ENCODE measurements around the gene EBLN1. TPM values are rescaled to one million over a fixed set of nuclear protein-coding genes. Genes with fewer than 3 reads are reported as not detected.
A peak's percentile ranks its signal among the peaks of the same experiment; 100 is the strongest.

The EBLN1 gene
- total RNA-seq, 1 donor from 2014 or later = not detected

DNA sequence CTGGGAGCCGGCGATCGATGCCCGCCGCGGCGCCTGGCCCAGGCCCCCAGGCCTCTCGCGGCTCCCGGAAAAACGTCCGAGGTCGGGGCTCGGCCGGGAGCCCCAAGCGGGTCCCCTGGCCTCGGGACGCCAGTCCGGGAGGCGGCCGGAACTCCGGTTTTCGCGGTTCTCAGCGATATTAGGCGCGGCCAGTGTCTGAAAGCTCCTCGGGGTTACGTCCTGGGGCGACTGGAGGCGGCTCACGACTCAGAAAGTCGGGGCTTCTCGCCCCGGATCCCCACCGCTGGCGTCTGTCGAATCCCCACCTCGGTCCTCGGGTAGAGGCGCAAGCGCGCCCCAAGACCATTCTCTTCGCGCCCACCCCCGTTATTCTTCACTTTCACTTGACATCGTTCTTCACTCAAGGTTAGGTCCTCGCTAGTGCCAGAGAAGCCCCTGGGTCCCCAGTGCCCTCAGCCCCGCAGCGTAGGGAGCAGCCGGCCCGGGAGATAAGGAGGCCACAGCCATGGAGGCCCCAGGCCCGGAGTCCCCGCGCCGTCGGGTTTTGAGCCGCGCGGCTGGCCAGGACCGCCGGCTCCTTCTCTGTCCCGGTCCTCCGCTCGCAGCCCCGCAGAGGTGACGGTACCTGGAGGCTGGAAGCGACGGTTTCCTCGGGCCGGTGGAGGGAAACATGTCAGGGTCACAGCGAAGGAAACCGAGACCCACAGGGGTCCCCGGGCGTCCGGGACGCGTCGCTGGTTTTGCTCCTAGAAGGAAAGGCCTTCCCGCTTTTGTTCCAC, 35.2 kb upstream of the EBLN1 start:
- H3K4me2 ChIP-seq = peak overlapping the region; percentile 79
- no peak overlapping the region for H3K9ac ChIP-seq
- Mint-ChIP-seq H3K36me3 (no peaks in the 10 kb centered on the region), H3K27me3 (ENCODE audit: insufficient read depth, low read depth) (peaks cover 36% of the 10 kb centered on the region), H3K4me3 (peak overlapping the region; percentile 87), H3K9me3 (no peaks in the 10 kb centered on the region), H3K4me1 (peaks cover 6% of the 10 kb centered on the region), H3K27ac (no peak overlapping the region)
- H4K20me1 ChIP-seq (ENCODE audit: low read depth) = peaks cover 5% of the 10 kb centered on the region
- no peak overlapping the region for H3K27ac ChIP-seq
- no peaks in the 10 kb centered on the region for H3K79me2 ChIP-seq (ENCODE audit: low read depth)
- no peaks in the 10 kb centered on the region for H3K4me1 ChIP-seq
- H3F3A ChIP-seq (ENCODE audit: low read depth) = peaks cover 17% of the 10 kb centered on the region
- H2AFZ ChIP-seq (replicated peaks) = peak overlapping the region; percentile 94
- peaks cover 93% of the 10 kb centered on the region for H3K27me3 ChIP-seq
- peak overlapping the region; percentile 60 for H3K4me3 ChIP-seq
- no peaks in the 10 kb centered on the region for H3K36me3 ChIP-seq
- peak; percentile 58 for DNase-seq (ENCODE audit: low spot score)
- no peaks in the 10 kb centered on the region for H3K9me3 ChIP-seq (ENCODE audit: low read depth)
- TF ChIP-seq, protein P1, sequence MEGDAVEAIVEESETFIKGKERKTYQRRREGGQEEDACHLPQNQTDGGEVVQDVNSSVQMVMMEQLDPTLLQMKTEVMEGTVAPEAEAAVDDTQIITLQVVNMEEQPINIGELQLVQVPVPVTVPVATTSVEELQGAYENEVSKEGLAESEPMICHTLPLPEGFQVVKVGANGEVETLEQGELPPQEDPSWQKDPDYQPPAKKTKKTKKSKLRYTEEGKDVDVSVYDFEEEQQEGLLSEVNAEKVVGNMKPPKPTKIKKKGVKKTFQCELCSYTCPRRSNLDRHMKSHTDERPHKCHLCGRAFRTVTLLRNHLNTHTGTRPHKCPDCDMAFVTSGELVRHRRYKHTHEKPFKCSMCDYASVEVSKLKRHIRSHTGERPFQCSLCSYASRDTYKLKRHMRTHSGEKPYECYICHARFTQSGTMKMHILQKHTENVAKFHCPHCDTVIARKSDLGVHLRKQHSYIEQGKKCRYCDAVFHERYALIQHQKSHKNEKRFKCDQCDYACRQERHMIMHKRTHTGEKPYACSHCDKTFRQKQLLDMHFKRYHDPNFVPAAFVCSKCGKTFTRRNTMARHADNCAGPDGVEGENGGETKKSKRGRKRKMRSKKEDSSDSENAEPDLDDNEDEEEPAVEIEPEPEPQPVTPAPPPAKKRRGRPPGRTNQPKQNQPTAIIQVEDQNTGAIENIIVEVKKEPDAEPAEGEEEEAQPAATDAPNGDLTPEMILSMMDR (IDR thresholded peaks at IDR 0.05) = no peak
- TF ChIP-seq EZH2 (IDR thresholded peaks at IDR 0.05) (peak; percentile 99), EZH2phosphoT487 (IDR thresholded peaks at IDR 0.05) (peak; percentile 97)

DNA sequence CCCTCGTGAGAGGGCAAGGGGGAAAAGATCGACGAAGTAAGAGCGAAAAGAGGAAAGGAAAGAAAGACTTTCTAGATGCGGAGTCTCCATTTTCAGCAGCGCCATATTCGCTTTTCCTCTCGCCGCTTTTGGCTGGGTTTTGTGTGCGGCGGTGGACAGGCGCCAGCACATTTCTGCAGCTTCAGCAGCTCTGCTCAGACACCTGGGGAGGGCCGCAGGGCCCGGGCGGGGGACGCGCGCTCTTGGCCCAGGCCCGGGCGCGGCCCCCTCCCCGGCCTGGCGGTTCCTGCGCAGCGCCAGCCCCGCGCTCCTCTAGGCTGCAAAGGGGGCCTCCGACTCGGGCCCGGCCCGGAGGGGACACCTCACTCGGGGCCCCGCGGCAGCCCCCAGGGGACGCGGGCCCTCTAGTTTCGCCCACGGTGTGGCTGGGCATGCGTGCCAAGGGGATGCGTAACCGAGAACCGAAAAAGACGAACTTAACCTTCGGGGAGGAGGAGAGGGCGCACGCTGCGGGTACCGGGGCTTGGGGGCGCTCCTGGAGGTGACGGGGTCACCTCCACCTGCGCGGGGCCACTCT, 34.5 kb upstream of the EBLN1 start:
- Histone ChIP-seq H3K9me3 (ENCODE audit: low read depth) (no peaks in the 10 kb centered on the region), H2AFZ (replicated peaks) (peak overlapping the region; percentile 94), H3K4me3 (peak overlapping the region; percentile 60), H3K27ac (no peak overlapping the region), H3K4me2 (peak overlapping the region; percentile 79), H3K27me3 (peaks cover 86% of the 10 kb centered on the region), H3K9ac (no peak overlapping the region), H3K36me3 (no peaks in the 10 kb centered on the region), H3K4me1 (no peaks in the 10 kb centered on the region), H3F3A (ENCODE audit: low read depth) (peaks cover 17% of the 10 kb centered on the region), H4K20me1 (ENCODE audit: low read depth) (peaks cover 5% of the 10 kb centered on the region), H3K79me2 (ENCODE audit: low read depth) (no peaks in the 10 kb centered on the region)
- Mint-ChIP-seq H3K27me3 (ENCODE audit: insufficient read depth, low read depth) (peaks cover 36% of the 10 kb centered on the region), H3K27ac (peak overlapping the region; percentile 85), H3K36me3 (no peaks in the 10 kb centered on the region), H3K9me3 (no peaks in the 10 kb centered on the region), H3K4me3 (peak overlapping the region; percentile 89), H3K4me1 (peaks cover 6% of the 10 kb centered on the region)
- peak; percentile 57 for DNase-seq (ENCODE audit: low spot score)
- TF ChIP-seq EZH2 (IDR thresholded peaks at IDR 0.05) = no peak
- no peak for TF ChIP-seq EZH2phosphoT487 (IDR thresholded peaks at IDR 0.05)
- TF ChIP-seq, protein P1 (IDR thresholded peaks at IDR 0.05) = no peak

DNA sequence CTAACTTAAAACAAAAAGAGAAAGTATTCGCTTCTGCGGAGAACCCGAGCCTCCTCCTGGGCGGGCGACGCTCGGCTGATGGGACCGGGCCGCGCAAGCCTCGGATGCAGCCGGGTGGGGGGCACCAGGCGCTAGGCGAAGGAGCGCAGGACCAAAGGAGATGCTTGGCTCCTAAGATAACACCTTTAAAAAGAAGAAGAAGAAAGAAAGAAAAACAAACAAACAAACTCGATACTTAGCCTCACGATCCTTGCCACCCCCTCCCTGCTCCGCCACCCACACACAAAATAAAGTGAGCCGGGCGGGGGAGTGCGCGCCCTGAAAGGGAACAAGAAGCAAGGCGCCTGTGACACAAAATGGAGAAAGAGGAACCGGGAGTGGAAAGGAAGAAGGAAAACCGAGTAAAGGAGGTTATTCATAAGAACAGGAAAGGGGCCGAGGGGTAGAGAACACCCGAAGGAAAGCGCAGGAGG, 34.0 kb upstream of the EBLN1 start:
- Histone ChIP-seq H3K36me3 (no peaks in the 10 kb centered on the region), H3K4me2 (peak overlapping the region; percentile 79), H2AFZ (replicated peaks) (peak overlapping the region; percentile 94), H3K4me3 (peak overlapping the region; percentile 60), H3K9ac (no peak overlapping the region), H3K79me2 (ENCODE audit: low read depth) (no peaks in the 10 kb centered on the region), H3K27ac (no peak overlapping the region), H4K20me1 (ENCODE audit: low read depth) (peaks cover 5% of the 10 kb centered on the region), H3K4me1 (no peaks in the 10 kb centered on the region), H3F3A (ENCODE audit: low read depth) (peaks cover 17% of the 10 kb centered on the region), H3K9me3 (ENCODE audit: low read depth) (no peaks in the 10 kb centered on the region), H3K27me3 (peaks cover 81% of the 10 kb centered on the region)
- Mint-ChIP-seq H3K4me1 (peaks cover 6% of the 10 kb centered on the region), H3K9me3 (no peaks in the 10 kb centered on the region), H3K27me3 (ENCODE audit: insufficient read depth, low read depth) (peaks cover 32% of the 10 kb centered on the region), H3K4me3 (peak overlapping the region; percentile 89), H3K36me3 (no peaks in the 10 kb centered on the region), H3K27ac (peak overlapping the region; percentile 85)
- DNase-seq (ENCODE audit: low spot score) = peak; percentile 66
- TF ChIP-seq, protein P1 (IDR thresholded peaks at IDR 0.05) = no peak
- peak; percentile 0 for TF ChIP-seq EZH2 (IDR thresholded peaks at IDR 0.05)
